Ishikawa (cell line): ENCODE data around the gene OR6J1.

Source experiments
- CEBPB ChIP-seq: IDR thresholded peaks from 2 replicates; pipeline ENCODE4 v1.6.1; 2012
- CREB1 ChIP-seq: IDR thresholded peaks from 2 replicates; pipeline ENCODE4 v1.6.1; 2012; ENCODE audit warnings: low read depth
- EGR1 ChIP-seq: IDR thresholded peaks from 2 replicates; pipeline ENCODE4 v1.6.1; 2012
- EP300 ChIP-seq: IDR thresholded peaks from 2 replicates; pipeline ENCODE4 v1.6.1; 2012; ENCODE audit warnings: borderline replicate concordance
- FOXM1 ChIP-seq: IDR thresholded peaks from 2 replicates; pipeline ENCODE4 v1.6.1; 2012; ENCODE audit warnings: low read depth, borderline replicate concordance
- MAX ChIP-seq: IDR thresholded peaks from 2 replicates; pipeline ENCODE4 v1.6.1; 2012
- NFIC ChIP-seq: IDR thresholded peaks from 2 replicates; pipeline ENCODE4 v1.6.1; 2012
- RAD21 ChIP-seq: IDR thresholded peaks from 2 replicates; pipeline ENCODE4 v1.6.1; 2012; ENCODE audit warnings: low read depth
- REST ChIP-seq: IDR thresholded peaks from 2 replicates; pipeline ENCODE4 v1.6.1; 2012; ENCODE audit warnings: low read depth, mild to moderate bottlenecking
- TAF1 ChIP-seq: IDR thresholded peaks from 2 replicates; pipeline ENCODE4 v1.6.1; 2012; ENCODE audit warnings: low read depth, mild to moderate bottlenecking
- TCF12 ChIP-seq: IDR thresholded peaks from 2 replicates; pipeline ENCODE4 v1.6.1; 2012; ENCODE audit warnings: low read depth
- TEAD4 ChIP-seq: IDR thresholded peaks from 2 replicates; pipeline ENCODE4 v1.6.1; 2012
- USF1 ChIP-seq: IDR thresholded peaks from 2 replicates; pipeline ENCODE4 v1.6.1; 2012
- YY1 ChIP-seq: IDR thresholded peaks from 2 replicates; pipeline ENCODE4 v1.6.1; 2012; ENCODE audit warnings: low read depth
- ZBTB7A ChIP-seq: IDR thresholded peaks from 2 replicates; pipeline ENCODE4 v1.6.1; 2012; ENCODE audit warnings: low read depth

The OR6J1 gene

GRCh38 chr14:22653012-22653621 lies 9.0 kb upstream of the OR6J1 start:
- TF ChIP-seq RAD21: peak; percentile 93
- no peak for TF ChIP-seq USF1

GRCh38 chr14:22651586-22651985 lies 7.4 kb upstream of the OR6J1 start:
- TF ChIP-seq TCF12: no peak
- TF ChIP-seq REST: no peak

GRCh38 chr14:22650960-22651521 lies 6.9 kb upstream of the OR6J1 start:
- TF ChIP-seq FOXM1: no peak
- TF ChIP-seq TCF12: no peak

- TF ChIP-seq YY1 (no peak), ZBTB7A (no peak), MAX (no peak), TAF1 (no peak), EP300 (no peak), EGR1 (no peak), REST (no peak), TEAD4 (no peak), RAD21 (no peak), USF1 (no peak), CREB1 (no peak), FOXM1 (no peak), CEBPB (no peak), NFIC (no peak), TCF12 (no peak)
Observed at GRCh38 chr14:22650046-22650739, 6.0 kb upstream of the OR6J1 start.

GRCh38 chr14:22648506-22648905 lies 4.4 kb upstream of the OR6J1 start:
- no peak for TF ChIP-seq TEAD4
- TF ChIP-seq EP300: no peak
- TF ChIP-seq CEBPB: no peak
- TF ChIP-seq CREB1: no peak
- no peak for TF ChIP-seq YY1
- TF ChIP-seq TCF12: no peak
- no peak for TF ChIP-seq REST
